H1 (cell line): ENCODE results near the gene KRT10. TPM values are rescaled to one million over a fixed set of nuclear protein-coding genes. Genes with fewer than 3 reads are reported as not detected.

ENCODE experiments used
- CTCF ChIA-PET: fragments of 300-600 bp; sonication (Branson Sonifier 250); formaldehyde crosslinking; loops from one replicate; lab custom pipeline; 2021; ENCODE audit not compliant: partially characterized antibody; lab: Charles Lee
- POLR2A ChIA-PET: fragments of 300-600 bp; sonication (Branson Sonifier 250); formaldehyde crosslinking; loops from one replicate; lab custom pipeline; 2021; ENCODE audit warnings: inconsistent platforms; ENCODE audit not compliant: partially characterized antibody; lab: Charles Lee
- DNase-seq, 2 experiments: peaks; one replicate each; pipeline versions ENCODE4 v3.0.0 to v3.0.0-alpha.2; 2010 to 2022; ENCODE audit warnings: low spot score in 2 of 2, low read depth in 1 of 2, mixed read lengths in 1 of 2
- FAIRE-seq: peaks from 2 replicates; lab custom pipeline; 2011; peaks lifted over from hg19 to GRCh38; lab: Jason Lieb, UNC
- H2AFZ ChIP-seq: 2 replicates; pipeline ENCODE4 v1.8.1; 2012; ENCODE audit warnings: low read length, inconsistent platforms
- H2AK5ac ChIP-seq: 2 replicates; pipeline ENCODE4 v1.6.1; 2013; ENCODE audit warnings: low read depth, low read length
- H2BK120ac ChIP-seq: replicated peaks from 2 replicates; pipeline ENCODE3; 2013; ENCODE audit warnings: low read depth, low read length, inconsistent platforms
- H2BK12ac ChIP-seq: 2 replicates; pipeline ENCODE4 v1.6.1; 2013; ENCODE audit warnings: low read depth, low read length
- H2BK15ac ChIP-seq: 2 replicates; pipeline ENCODE4 v1.6.1; 2013; ENCODE audit warnings: low read length
- H2BK20ac ChIP-seq: 2 replicates; pipeline ENCODE4 v1.6.1; 2013; ENCODE audit warnings: low read length
- H2BK5ac ChIP-seq: 2 replicates; pipeline ENCODE4 v1.6.1; 2013; ENCODE audit warnings: low read depth, low read length
- H3K14ac ChIP-seq: 2 replicates; pipeline ENCODE4 v1.6.1; 2013; ENCODE audit warnings: inconsistent platforms; ENCODE audit not compliant: insufficient read length
- H3K18ac ChIP-seq: 2 replicates; pipeline ENCODE4 v1.6.1; 2013; ENCODE audit warnings: low read length; ENCODE audit errors: extremely low read depth
- H3K23ac ChIP-seq: 2 replicates; pipeline ENCODE4 v1.6.1; 2013; ENCODE audit warnings: inconsistent platforms; ENCODE audit not compliant: insufficient read length
- H3K23me2 ChIP-seq: 2 replicates; pipeline ENCODE4 v1.6.1; 2013; ENCODE audit warnings: low read depth, low read length
- H3K27ac ChIP-seq: 2 replicates; pipeline ENCODE4 v1.6.1; 2011; ENCODE audit warnings: low read depth, low read length, inconsistent platforms
- H3K27me3 ChIP-seq, 4 experiments: replicated peaks in 1 of 4; 1 replicate in 1 of 4; 2 replicates in 3 of 4; pipeline versions ENCODE4 v1.6.1 to v1.8.1; 2011 to 2013; ENCODE audit warnings: low read length in 3 of 4, mild to moderate bottlenecking in 3 of 4, inconsistent platforms in 2 of 4, mixed read lengths in 2 of 4, moderate library complexity in 1 of 4; ENCODE audit not compliant: control insufficient read depth in 3 of 4, insufficient read depth in 3 of 4; ENCODE audit errors: extremely low read depth in 1 of 4
- H3K36me3 ChIP-seq, 4 experiments: 2 replicates each; pipeline versions ENCODE4 v1.6.1 to v1.8.1; 2011 to 2013; ENCODE audit warnings: mild to moderate bottlenecking in 4 of 4, low read length in 3 of 4, moderate library complexity in 2 of 4, control low read depth in 1 of 4, inconsistent platforms in 1 of 4; ENCODE audit not compliant: insufficient read depth in 4 of 4, control insufficient read depth in 2 of 4
- H3K4ac ChIP-seq: replicated peaks from 2 replicates; pipeline ENCODE3; 2013; ENCODE audit warnings: low read length, low read depth, mixed read lengths, inconsistent platforms; ENCODE audit not compliant: insufficient read length
- H3K4me1 ChIP-seq, 4 experiments: replicated peaks in 1 of 4; 1 replicate in 1 of 4; 2 replicates in 3 of 4; pipeline versions ENCODE4 v1.6.1 to v1.8.1; 2011 to 2013; ENCODE audit warnings: low read length in 3 of 4, inconsistent platforms in 2 of 4, mixed read lengths in 1 of 4; ENCODE audit not compliant: insufficient read depth in 4 of 4, control insufficient read depth in 3 of 4
- H3K4me2 ChIP-seq, 2 experiments: 2 replicates each; pipeline versions ENCODE4 v1.6.1 to v1.8.1; 2011 to 2013; ENCODE audit warnings: low read depth in 2 of 2, low read length in 2 of 2, control low read depth in 1 of 2, inconsistent platforms in 1 of 2, mild to moderate bottlenecking in 1 of 2; ENCODE audit not compliant: insufficient read depth in 1 of 2
- H3K4me3 ChIP-seq, 4 experiments: fragments of 200-600, 300-600 bp in 1 of 4; sonication (generic), shearing (Covaris generic), sonication (Bioruptor Twin) in 1 of 4; 2 replicates each; pipeline versions ENCODE4 v1.5.1 to v1.8.1; 2011 to 2016; ENCODE audit warnings: low read length in 4 of 4, low read depth in 3 of 4, control low read depth in 2 of 4, inconsistent platforms in 2 of 4, mild to moderate bottlenecking in 2 of 4, mixed read lengths in 1 of 4, moderate library complexity in 1 of 4; ENCODE audit not compliant: insufficient read depth in 2 of 4; ENCODE audit errors: extremely low read depth in 1 of 4
- H3K56ac ChIP-seq: replicated peaks from 2 replicates; pipeline ENCODE3; 2013; ENCODE audit warnings: low read depth, mild to moderate bottlenecking, mixed read lengths, low read length, inconsistent platforms; ENCODE audit not compliant: insufficient read length
- H3K79me1 ChIP-seq: 2 replicates; pipeline ENCODE4 v1.6.1; 2013; ENCODE audit warnings: low read depth, low read length, control low read depth
- H3K79me2 ChIP-seq, 2 experiments: 2 replicates each; pipeline versions ENCODE4 v1.6.1 to v1.8.1; 2012 to 2013; ENCODE audit warnings: low read length in 2 of 2, mild to moderate bottlenecking in 2 of 2, inconsistent platforms in 1 of 2; ENCODE audit not compliant: insufficient read depth in 2 of 2, control insufficient read depth in 1 of 2
- H3K9ac ChIP-seq, 4 experiments: replicated peaks in 1 of 4; 1 replicate in 1 of 4; 2 replicates in 3 of 4; pipeline versions ENCODE4 v1.6.1 to v1.8.1; 2011 to 2013; ENCODE audit warnings: low read depth in 3 of 4, low read length in 3 of 4, control low read depth in 2 of 4, mild to moderate bottlenecking in 2 of 4, moderate library complexity in 2 of 4, inconsistent platforms in 1 of 4; ENCODE audit errors: extremely low read depth in 1 of 4
- H3K9me3 ChIP-seq, 2 experiments: 2 replicates each; pipeline versions ENCODE4 v1.6.1 to v1.8.1; 2012 to 2013; ENCODE audit warnings: mild to moderate bottlenecking in 2 of 2, moderate library complexity in 2 of 2, control low read depth in 1 of 2, inconsistent platforms in 1 of 2, low read depth in 1 of 2, low read length in 1 of 2, mixed read lengths in 1 of 2; ENCODE audit not compliant: insufficient read depth in 2 of 2
- H4K20me1 ChIP-seq, 2 experiments: replicated peaks in 1 of 2; 2 replicates each; pipeline versions ENCODE3 to v1.8.1; 2011 to 2013; ENCODE audit warnings: inconsistent platforms in 2 of 2, low read length in 2 of 2, mild to moderate bottlenecking in 1 of 2; ENCODE audit not compliant: insufficient read depth in 2 of 2, control insufficient read depth in 1 of 2
- H4K5ac ChIP-seq: 2 replicates; pipeline ENCODE4 v1.6.1; 2013; ENCODE audit warnings: low read length, low read depth, mixed read lengths, inconsistent platforms; ENCODE audit not compliant: insufficient read length
- H4K8ac ChIP-seq: 2 replicates; pipeline ENCODE4 v1.8.0; 2013; ENCODE audit warnings: mild to moderate bottlenecking, moderate library complexity, low read length, inconsistent platforms; ENCODE audit not compliant: insufficient read depth; ENCODE audit errors: extremely low read depth
- H4K91ac ChIP-seq: replicated peaks from 2 replicates; pipeline ENCODE3; 2013; ENCODE audit warnings: low read length, mixed read lengths, inconsistent platforms; ENCODE audit not compliant: insufficient read length
- BCL11A ChIP-seq, 2 experiments: IDR thresholded peaks; one replicate each; pipeline ENCODE4 v1.6.1; 2011; ENCODE audit warnings: low read depth in 2 of 2, low read length in 2 of 2, mild to moderate bottlenecking in 2 of 2
- CBX8 ChIP-seq: fragments of 300-800, 300-1000 bp; sonication (generic); IDR thresholded peaks from 2 replicates; pipeline ENCODE4 v1.7.1; 2016; ENCODE audit warnings: low read depth, low read length, borderline replicate concordance
- CHD1 ChIP-seq: IDR thresholded peaks from 2 replicates; pipeline ENCODE4 v1.6.1; 2012; ENCODE audit warnings: low read depth, low read length, improper control_type of control experiment
- CTBP2 ChIP-seq: IDR thresholded peaks from 2 replicates; pipeline ENCODE4 v1.7.0; 2011; ENCODE audit warnings: borderline replicate concordance, mild to moderate bottlenecking, moderate library complexity, mixed read lengths, low read length; ENCODE audit not compliant: insufficient read depth, insufficient read length
- CTCF ChIP-seq, 3 experiments: IDR thresholded peaks; 1 replicate in 2 of 3; 2 replicates in 1 of 3; pipeline versions ENCODE4 v1.5.1 to v1.6.1; 2011; ENCODE audit warnings: low read length in 3 of 3, mild to moderate bottlenecking in 3 of 3, inconsistent platforms in 2 of 3, low read depth in 1 of 3, moderate library complexity in 1 of 3; ENCODE audit not compliant: insufficient read depth in 1 of 3; ENCODE audit errors: control extremely low read depth in 1 of 3
- EP300 ChIP-seq, 2 experiments: IDR thresholded peaks; 1 replicate in 1 of 2; 2 replicates in 1 of 2; pipeline ENCODE4 v1.6.1; 2011 to 2012; ENCODE audit warnings: low read depth in 2 of 2, low read length in 2 of 2, mild to moderate bottlenecking in 2 of 2, borderline replicate concordance in 1 of 2, inconsistent platforms in 1 of 2, moderate library complexity in 1 of 2
- POLR2AphosphoS5 ChIP-seq: IDR thresholded peaks from 2 replicates; pipeline ENCODE4 v1.6.1; 2011; ENCODE audit warnings: low read depth, low read length
- WGBS, 2 experiments: shearing (Covaris generic) in 1 of 2; methylation state at CpG; one replicate each; pipeline versions ENCODE4 v1.1.6 to v1.1.7; 2013 to 2015; ENCODE audit warnings: low lambda C conversion rate in 2 of 2, mixed read lengths in 2 of 2, inconsistent platforms in 1 of 2, low coverage in 1 of 2, missing lambda C conversion rate in 1 of 2; ENCODE audit not compliant: insufficient replicate concordance in 2 of 2, insufficient coverage in 1 of 2, insufficient read length in 1 of 2; ENCODE audit errors: extremely low coverage in 1 of 2, missing lambda C conversion rate in 1 of 2; 5-methylcytosine and 5-hydroxymethylcytosine counted together
- polyA plus RNA-seq, 7 experiments: library from polyadenylated mRNA; depleted of rRNA in 3 of 7; stranded (reverse) in 5 of 7; unstranded in 2 of 7; fragments of >200 nt in 5 of 7; fragments of 200-250 nt in 2 of 7; gene quantifications; 1 replicate in 5 of 7; 2 replicates in 1 of 7; 4 replicates in 1 of 7; pipeline versions ENCODE4 v1.2.1 to v1.2.3, GENCODE V29; 2011 to 2013; ENCODE audit warnings: missing spikeins in 2 of 7, mixed read lengths in 2 of 7
- total RNA-seq: library from RNA; stranded (reverse); fragmentation: NEBNext Ultra II Directional; extraction: Animal tissue kit (Norgen Biotek cat#: 25700); gene quantifications from 2 replicates; pipeline ENCODE4 v1.2.1, GENCODE V29; 2021

KRT10 gene
- total and polyA plus RNA-seq, 2 of the 8 experiments (the other 6 are each of a cell fraction or from before 2014, with no cell fraction given) = 3.5 to 39.4 TPM

GRCh38 chr17:40827746-40828453, 5.5 kb upstream of the KRT10 start:
- Histone ChIP-seq H3K18ac (no peak overlapping the region), H3K4me2 (no peak overlapping the region), H4K91ac (no peak overlapping the region), H3K79me2 (no peaks in the 10 kb centered on the region), H3K9ac (no peak overlapping the region), H2AK5ac (no peak overlapping the region), H4K5ac (no peak overlapping the region), H2BK15ac (no peak overlapping the region), H2BK20ac (no peak overlapping the region), H4K8ac (no peak overlapping the region), H3K4me3 (no peak overlapping the region), H3K36me3 (no peaks in the 10 kb centered on the region), H3K23ac (no peak overlapping the region), H3K27me3 (peaks cover 0 to 24% (median 5%) of the 10 kb centered on the region in 4 experiments; a peak in 5 of 7 replicates), H3K14ac (no peak overlapping the region), H3K56ac (no peak overlapping the region), H3K9me3 (no peaks in the 10 kb centered on the region), H3K4ac (no peak overlapping the region), H3K27ac (no peak overlapping the region), H2AFZ (no peak overlapping the region), H4K20me1 (peaks cover 0 to 2% of the 10 kb centered on the region in 2 experiments), H2BK120ac (no peak overlapping the region), H3K4me1 (peaks cover 0 to 2% (median 0%) of the 10 kb centered on the region in 4 experiments; a peak in 1 of 7 replicates), H2BK12ac (no peak overlapping the region), H2BK5ac (no peak overlapping the region), H3K23me2 (no peaks in the 10 kb centered on the region; the same call in 1 of the 2 replicates), H3K79me1 (no peaks in the 10 kb centered on the region)
- WGBS, 2 experiments = 86% methylated on average over 7 of the region's 7 CpGs; no CpG with 5 or more reads in 1 of the 2 experiments
- DNase-seq = no peak
- FAIRE-seq = no peak
- ChIA-PET POLR2A (no interaction called here), CTCF (interaction anchor here (1.0 to 1.1 kb wide), 2 partner anchors 216 to 502 kb away, joined by 3 read pairs; no protein-coding TSS in a partner anchor)
- TF ChIP-seq EP300 (IDR thresholded peaks at IDR 0.05; ENCODE audit: borderline replicate concordance in 1 of 2, low read depth in 2 of 2, low read length in 2 of 2) (no peak), CTBP2 (no peak), CTCF (IDR thresholded peaks at IDR 0.05; ENCODE audit: control extremely low read depth in 1 of 3, insufficient read depth in 1 of 3, low read depth in 1 of 3, low read length in 3 of 3) (no peak), POLR2AphosphoS5 (no peak), BCL11A (IDR thresholded peaks at IDR 0.05; ENCODE audit: low read depth in 2 of 2, low read length in 2 of 2) (no peak), CBX8 (no peak), CHD1 (no peak)
